COLO668 (cell line): ENCODE results near the gene SH3BP5L.

Experiments used
- DNase-seq: peaks from one replicate; lab custom pipeline; 2025; ENCODE audit not compliant: unreplicated experiment; lab: John Stamatoyannopoulos, UW

The SH3BP5L gene

GRCh38 chr1:248825909-248826760 is at the start of gene SH3BP5L:
Gene SH3BP5L, minus strand, starts transcription at chr1:248825915. Its CDS starts 980 bp downstream, at chr1:248824935.
- DNase-seq: peak; percentile 95

DNA sequence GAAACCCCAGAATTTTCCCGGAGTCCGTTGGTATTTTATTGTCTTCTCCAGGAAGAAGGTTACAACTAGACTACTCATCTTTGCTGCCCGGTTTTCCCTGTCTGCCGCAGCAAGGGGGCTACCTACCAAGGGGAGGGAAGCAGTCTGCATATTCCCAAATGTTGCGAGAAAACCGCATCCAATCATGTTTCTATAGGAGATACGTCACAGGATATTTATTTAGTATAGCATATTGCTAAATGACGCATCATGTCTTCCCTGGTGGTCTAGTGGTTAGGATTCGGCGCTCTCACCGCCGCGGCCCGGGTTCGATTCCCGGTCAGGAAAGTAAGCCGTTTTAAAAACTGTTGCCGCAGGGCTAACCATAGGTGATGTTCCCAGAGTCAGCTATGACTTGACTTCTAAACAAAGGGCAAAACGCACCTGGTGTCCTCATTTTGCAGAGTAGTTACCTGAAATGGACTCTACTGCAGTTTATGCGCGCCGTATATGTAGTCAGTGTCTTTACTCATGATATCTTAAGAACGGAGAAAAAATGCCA is 48.3 kb upstream of the SH3BP5L start:
- DNase-seq: peak; percentile 78

- DNase-seq: peak; percentile 94
These were observed 47.8 kb upstream of the SH3BP5L start for GRCh38 chr1:248873409-248873992.

DNA sequence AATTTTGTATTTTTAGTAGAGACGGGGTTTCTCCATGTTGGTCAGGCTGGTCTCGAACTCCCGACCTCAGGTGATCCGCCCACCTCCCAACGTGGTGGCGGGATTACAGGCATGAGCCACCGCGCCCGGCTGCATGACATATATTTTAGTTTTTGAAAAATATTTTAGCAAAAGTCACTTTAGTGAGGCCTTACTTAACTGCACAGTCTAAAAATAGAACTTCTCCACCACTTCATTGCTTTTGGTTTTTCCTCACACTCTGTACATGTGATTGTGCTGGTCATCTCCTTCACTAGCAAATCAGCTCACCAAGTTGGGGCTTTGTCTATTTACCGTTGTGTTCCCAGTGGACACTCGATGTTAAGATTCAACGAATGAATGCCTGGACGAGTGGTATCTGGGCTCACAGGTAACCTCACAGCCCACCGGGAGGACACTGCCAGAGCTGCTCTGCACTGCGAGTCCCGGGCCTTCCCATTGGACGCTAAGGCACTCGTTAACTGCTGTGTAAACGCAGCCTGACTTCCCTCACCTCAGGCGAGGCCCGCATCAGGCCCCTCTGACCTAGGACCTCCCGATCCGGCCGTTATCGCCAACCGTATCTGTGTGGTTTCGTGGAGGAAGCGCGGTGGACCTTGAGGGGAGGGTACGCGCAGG is 47.2 kb upstream of the SH3BP5L start:
- peak; percentile 77 for DNase-seq

- no peak for DNase-seq
These were observed 46.2 kb upstream of the SH3BP5L start for GRCh38 chr1:248871837-248872401.

GRCh38 chr1:248862998-248863881 is 37.5 kb upstream of the SH3BP5L start:
- DNase-seq: peak; percentile 90

GRCh38 chr1:248862695-248862997 is 36.9 kb upstream of the SH3BP5L start:
- DNase-seq: no peak

DNA sequence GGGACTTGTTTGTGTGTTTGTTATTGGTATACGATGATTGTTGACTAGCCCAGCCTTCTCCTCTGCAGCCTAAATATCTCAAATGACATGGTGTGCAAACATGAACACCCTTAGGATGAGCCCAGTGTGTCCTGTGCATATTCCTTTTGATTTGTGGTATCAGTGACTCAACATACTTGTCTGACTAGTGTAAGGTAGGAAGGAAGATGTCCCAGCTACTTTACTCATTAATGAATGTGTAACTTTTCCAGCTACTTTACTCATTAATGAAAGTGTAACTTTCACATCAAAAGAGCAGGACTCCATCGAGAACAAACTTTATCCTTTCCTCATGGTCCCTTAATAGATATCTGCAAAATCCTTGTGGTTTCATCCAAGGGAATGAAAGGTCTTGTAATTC is 35.9 kb upstream of the SH3BP5L start:
- no peak for DNase-seq

DNA sequence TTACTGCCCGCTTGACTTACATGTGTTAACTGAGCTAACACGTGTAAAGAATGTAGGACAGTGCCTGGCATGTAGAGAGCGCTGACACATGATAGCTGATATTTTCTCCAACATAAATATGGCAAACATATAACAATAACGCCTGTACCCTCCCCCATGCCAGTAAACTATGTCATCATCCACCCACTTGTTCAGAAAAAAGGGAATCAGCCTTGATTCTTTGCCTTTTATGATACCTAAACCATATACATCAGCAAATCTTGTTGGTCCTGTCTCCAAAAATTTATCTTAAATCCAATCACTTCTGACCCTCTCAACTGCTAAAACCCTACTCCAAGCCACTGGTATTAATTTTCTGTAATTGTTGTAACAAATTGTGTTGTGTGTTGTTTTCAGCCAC is 34.3 kb upstream of the SH3BP5L start:
- no peak for DNase-seq

- DNase-seq: peak; percentile 99
These were observed 33.5 kb upstream of the SH3BP5L start, which contains the start of gene ZNF692 for GRCh38 chr1:248858891-248859889. Gene ZNF692, minus strand, starts transcription at chr1:248859085. Its CDS starts 776 bp downstream, at chr1:248858309.

DNA sequence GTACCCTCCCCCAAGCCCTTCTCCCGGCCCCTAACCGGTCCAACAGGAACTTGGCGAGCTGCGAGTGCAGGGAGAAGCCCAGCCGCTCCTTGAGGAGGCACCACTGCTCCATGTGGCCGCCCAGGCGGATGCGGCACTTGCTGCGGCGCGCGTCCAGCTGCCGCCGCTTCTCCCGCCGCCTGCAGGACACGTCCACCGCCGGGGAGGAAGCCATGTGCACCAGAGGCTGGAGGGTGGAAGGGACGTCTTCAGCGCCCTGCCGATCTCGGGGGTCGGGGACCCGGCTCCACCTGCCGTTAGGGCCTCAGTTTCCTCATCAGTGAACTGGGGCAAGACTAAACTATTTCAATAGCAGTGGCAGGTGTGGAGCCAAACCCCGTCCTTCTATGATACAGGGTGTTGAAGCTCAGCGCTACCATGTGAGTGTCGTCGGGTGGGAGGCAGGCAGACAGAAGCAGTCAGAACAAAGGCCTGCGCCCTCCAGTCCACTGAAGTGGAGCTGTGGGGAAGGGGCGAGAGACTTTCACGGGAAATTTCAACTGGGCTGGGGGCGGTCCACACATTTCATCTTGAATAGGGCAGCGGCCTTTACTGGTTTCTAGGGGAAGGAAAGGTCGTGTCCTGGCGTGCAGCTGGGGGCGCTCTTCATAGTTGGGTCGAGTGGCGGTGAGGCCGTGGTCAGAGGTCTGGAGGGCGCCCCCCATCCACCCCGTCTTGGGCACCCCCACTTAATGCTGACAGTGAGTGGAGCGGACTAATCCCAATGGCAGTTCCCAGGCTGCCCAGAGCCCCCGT is 32.6 kb upstream of the SH3BP5L start:
- peak; percentile 86 for DNase-seq

DNA sequence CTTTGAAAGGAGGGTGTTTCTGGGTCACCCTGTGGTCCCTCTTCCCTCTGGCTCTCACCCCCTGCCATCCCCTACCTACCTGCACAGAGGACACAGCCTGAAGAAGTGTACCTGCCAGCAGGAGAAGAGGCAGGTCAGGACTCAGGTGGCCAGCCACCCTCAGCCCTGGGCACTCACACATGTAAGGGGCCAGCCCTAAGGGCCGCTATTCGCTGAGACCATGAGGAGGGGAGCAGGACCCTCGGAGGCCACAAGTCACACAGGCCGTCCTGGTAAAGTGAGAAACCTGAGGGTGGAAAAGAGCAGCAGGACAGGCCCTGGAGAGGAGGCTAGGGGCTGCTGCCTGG is 32.0 kb upstream of the SH3BP5L start:
- DNase-seq: no peak

- no peak for DNase-seq
These were observed 31.5 kb upstream of the SH3BP5L start for GRCh38 chr1:248857201-248857600.

- DNase-seq: no peak
These were observed 30.5 kb upstream of the SH3BP5L start for GRCh38 chr1:248856176-248856575.

- no peak for DNase-seq
These were observed 29.9 kb upstream of the SH3BP5L start for GRCh38 chr1:248855580-248855979.

DNA sequence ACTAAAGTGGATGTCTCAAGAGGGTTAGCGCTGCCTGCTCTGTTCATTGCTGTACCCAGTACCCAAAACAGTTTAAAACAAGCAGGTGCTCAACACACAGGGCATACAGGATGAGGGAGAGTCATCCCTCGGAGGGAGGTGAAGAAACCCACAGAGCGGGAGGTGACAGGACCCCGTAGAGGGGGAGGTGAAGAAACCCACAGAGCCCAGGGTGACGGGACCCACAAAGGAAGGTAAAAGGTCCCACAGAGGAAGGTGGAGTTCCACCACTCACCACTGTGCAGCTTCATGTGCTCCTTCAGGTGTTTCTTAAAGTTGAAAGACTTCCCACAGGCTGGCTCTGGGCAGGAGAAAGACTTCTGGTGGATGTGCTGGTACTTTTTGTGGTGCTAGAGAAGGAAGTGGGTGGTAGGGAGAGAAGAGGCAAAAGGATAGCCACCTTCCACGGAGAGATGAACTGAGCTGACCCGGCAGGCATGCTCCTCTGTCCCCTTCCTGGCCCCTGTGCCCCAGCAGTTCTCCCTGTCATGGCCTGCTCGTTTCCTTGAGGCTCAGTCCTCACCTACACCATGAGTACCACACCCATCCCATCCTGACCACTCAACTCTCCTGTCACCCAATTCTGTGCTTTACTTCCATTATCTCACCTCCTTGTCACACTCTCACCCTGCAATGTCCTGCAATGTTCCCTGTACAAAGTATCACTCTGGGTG is 28.1 kb upstream of the SH3BP5L start:
- DNase-seq: no peak

GRCh38 chr1:248852481-248853405 is 27.0 kb upstream of the SH3BP5L start:
- no peak for DNase-seq
